Sigmoid colon (tissue), 3 donors: ENCODE measurements around the gene YTHDC1.

Source experiments
- CTCF ChIP-seq, 4 experiments: fragments of 450-650 bp in 3 of 4; fragments of 200-600 bp in 1 of 4; IDR thresholded peaks; one replicate each; pipeline ENCODE4 v1.5.1; 2016 to 2019; ENCODE audit warnings: antibody characterized with exemption in 4 of 4, mild to moderate bottlenecking in 3 of 4, moderate library complexity in 2 of 4
- POLR2A ChIP-seq, 2 donors: fragments of 450-650 bp; IDR thresholded peaks; one replicate each; pipeline ENCODE4 v1.6.1; 2016; ENCODE audit warnings: antibody characterized with exemption in 2 of 2, mild to moderate bottlenecking in 2 of 2, moderate library complexity in 2 of 2

DNA sequence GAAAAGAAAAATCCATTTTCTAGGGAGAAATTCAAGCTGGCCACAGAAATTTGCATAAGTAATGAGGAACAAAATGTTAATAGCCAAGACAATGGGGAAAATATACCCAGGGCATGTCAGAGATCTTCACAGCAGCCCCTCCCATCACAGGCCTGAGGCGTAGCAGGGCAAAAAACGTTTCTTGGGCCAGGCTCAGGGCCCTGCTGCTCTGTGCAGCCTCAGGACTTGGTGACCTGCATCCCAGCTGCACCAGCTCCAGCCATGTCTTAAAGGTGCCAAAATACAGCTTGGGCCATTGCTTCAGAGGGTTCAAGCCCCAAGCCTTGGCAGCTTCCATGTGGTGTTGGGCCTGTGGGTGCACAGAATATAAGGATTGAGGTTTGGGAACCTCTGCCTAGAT is 72.3 kb downstream of the YTHDC1 start:
- TF ChIP-seq CTCF (IDR thresholded peaks at IDR 0.05) (no peak), POLR2A (IDR thresholded peaks at IDR 0.05) (no peak)
